ENCODE data around the gene AFAP1. TPM values are rescaled to one million over a fixed set of nuclear protein-coding genes. Genes with fewer than 3 reads are reported as not detected.
A peak's percentile ranks its signal among the peaks of the same experiment; 100 is the strongest.

The AFAP1 gene
- total RNA-seq, 1 experiment from 2014 or later, result 13.9 TPM

- Histone ChIP-seq H3K4me3 (no peak overlapping the region), H3K27me3 (peaks cover 11% of the 10 kb centered on the region), H3K36me3 (no peaks in the 10 kb centered on the region), H3K27ac (no peak overlapping the region), H3K4me1 (peaks cover 28% of the 10 kb centered on the region), H3K9me3 (replicated peaks) (no peaks in the 10 kb centered on the region)
- no peak for DNase-seq
Observed at GRCh38 chr4:7962609-7963508, 23.2 kb upstream of the AFAP1 start.

DNA sequence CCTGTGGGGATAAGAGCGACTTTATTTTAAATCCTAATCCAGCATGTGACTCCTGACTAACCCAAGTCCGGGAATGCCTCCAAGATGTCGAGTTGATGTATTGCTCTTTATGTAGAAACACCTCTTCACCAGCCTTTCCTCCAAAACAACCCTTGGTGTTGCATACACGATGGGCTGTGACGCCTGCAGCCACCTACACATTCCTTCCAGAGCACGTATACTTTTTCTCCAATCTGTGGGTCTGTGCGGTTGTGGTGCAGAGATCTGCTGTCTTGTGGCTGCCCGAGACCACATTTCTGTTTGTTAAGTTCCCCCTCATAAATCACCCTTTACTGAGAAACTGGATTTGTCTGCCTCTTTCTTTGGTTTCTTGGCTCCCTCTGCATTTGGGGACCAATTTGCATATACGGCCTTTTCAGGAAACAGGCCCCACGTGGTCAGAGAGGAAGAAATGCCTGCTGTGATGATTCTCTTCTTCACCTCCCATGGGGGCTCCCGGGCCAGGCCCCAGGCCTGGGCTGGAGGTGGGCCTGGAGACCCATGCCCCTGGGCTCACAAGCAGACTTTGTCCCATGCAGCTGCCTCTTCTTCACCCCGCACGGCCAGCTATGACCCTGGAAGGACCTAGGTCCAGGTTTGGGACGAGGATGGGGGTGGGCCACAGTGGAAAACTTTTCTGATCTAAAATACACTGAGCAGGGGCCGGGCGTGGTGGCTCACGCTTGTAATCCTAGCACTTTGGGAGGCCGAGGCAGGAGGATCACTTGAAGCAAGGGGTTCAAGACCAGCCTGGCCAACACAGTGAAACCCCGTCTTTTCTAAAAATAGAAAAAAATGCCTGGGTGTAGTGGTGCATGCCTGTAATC lies 21.4 kb upstream of the AFAP1 start:
- DNase-seq, result no peak

GRCh38 chr4:7960017-7960789 lies 20.5 kb upstream of the AFAP1 start:
- no peak overlapping the region for H3K4me3 ChIP-seq
- no peak overlapping the region for H3K27ac ChIP-seq
- DNase-seq, result no peak
- H3K4me1 ChIP-seq, result peaks cover 39% of the 10 kb centered on the region
- no peaks in the 10 kb centered on the region for H3K9me3 ChIP-seq (replicated peaks)
- no peaks in the 10 kb centered on the region; the same call in 1 of the 2 replicates for H3K27me3 ChIP-seq
- no peaks in the 10 kb centered on the region for H3K36me3 ChIP-seq

More for the DNA sequence above, 21.4 kb upstream of the AFAP1 start:
- Histone ChIP-seq H3K9me3 (replicated peaks) (no peaks in the 10 kb centered on the region), H3K4me3 (no peak overlapping the region), H3K27me3 (peaks cover 5% of the 10 kb centered on the region), H3K27ac (no peak overlapping the region), H3K4me1 (peaks cover 34% of the 10 kb centered on the region), H3K36me3 (no peaks in the 10 kb centered on the region)

DNA sequence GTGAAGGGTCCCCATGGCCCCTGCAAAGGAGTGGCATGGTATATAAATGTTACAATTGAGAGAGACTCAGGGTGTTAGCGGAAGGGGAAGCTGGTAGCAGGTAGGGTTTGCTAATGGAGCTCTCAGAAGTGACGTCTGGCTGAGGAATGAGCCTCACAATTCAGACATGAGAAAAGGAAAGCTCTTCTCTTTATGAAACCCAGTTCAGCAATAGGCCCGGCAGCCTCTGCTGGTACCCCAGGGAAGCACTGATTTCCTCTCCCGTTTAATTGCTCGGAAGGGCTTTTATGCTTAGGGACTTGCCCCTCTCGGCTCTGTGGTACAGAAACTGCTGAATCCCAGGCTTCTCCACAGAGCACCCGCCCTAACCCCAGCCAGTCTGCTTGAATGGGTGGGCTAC lies 19.4 kb upstream of the AFAP1 start:
- Histone ChIP-seq H3K36me3 (no peaks in the 10 kb centered on the region), H3K4me3 (no peak overlapping the region), H3K27me3 (no peaks in the 10 kb centered on the region; the same call in 1 of the 2 replicates), H3K27ac (no peak overlapping the region), H3K4me1 (peaks cover 34% of the 10 kb centered on the region), H3K9me3 (replicated peaks) (no peaks in the 10 kb centered on the region)
- DNase-seq, result no peak

- DNase-seq, result peak in 1 of 2 experiments; percentile 51
- Histone ChIP-seq H3K9me3 (replicated peaks) (no peaks in the 10 kb centered on the region), H3K27me3 (no peaks in the 10 kb centered on the region), H3K36me3 (no peaks in the 10 kb centered on the region), H3K4me3 (no peak overlapping the region), H3K4me1 (peaks cover 28% of the 10 kb centered on the region), H3K27ac (peak overlapping the region; percentile 52)
Observed at GRCh38 chr4:7956934-7957656, 17.4 kb upstream of the AFAP1 start.

DNA sequence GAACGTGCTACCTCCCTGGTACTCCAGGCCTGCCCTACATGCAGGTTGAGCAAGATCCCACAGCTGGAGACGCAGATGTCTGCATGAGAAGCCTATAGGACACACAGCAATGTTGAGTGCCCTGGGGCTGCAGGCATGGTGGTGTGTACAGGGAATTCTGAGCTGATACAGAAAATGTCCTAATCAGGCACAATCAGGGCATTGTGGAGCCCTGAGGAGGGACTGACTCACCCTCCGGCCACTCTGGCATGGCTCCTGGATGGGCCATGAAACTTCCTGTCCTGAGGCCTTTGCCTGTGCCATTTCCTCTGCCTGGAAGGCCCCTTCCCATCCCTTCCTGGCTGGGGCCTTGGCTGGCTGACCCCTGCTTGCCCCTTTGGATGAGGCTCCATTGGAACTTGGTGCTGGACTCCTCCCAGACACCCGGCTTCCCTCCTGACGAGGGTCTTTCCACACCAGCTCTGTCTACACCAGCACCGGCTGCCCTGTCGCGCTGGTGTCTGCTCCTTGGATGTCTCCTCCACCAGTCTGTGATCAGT lies 16.7 kb upstream of the AFAP1 start:
- Histone ChIP-seq H3K27ac (peak overlapping the region; percentile 52), H3K4me3 (no peak overlapping the region)
- DNase-seq, result peak; percentile 70 to 79

DNA sequence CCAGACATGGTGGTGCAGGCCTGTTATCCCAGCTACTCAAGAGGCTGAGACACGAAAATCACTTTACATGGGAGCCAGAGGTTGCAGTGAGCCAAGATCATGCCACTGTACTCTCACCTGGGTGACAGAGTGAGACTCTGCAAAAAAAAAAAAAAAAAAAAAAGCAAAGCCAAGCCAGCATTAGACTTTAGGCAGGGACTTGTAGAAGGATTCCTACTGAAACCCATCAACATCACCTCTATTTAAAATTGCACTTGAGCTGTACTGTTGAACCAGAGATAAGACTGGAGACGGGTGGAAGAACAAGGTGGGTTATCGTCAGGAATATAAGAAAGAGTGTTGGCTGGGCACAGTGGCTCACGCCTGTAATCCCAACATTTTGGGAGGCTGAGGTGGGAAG lies 15.7 kb upstream of the AFAP1 start:
- H3K4me1 ChIP-seq, result peaks cover 23% of the 10 kb centered on the region
- DNase-seq, result no peak
- H3K4me3 ChIP-seq, result no peak overlapping the region
- no peaks in the 10 kb centered on the region for H3K36me3 ChIP-seq
- H3K27me3 ChIP-seq, result no peaks in the 10 kb centered on the region
- 0 out of 2 replicates have a peak, but pooled peaks cover 2% of the 10 kb centered on the region for H3K9me3 ChIP-seq (replicated peaks)
- no peak overlapping the region for H3K27ac ChIP-seq

More for the DNA sequence above, 16.7 kb upstream of the AFAP1 start:
- Histone ChIP-seq H3K27me3 (no peaks in the 10 kb centered on the region), H3K4me1 (peaks cover 28% of the 10 kb centered on the region), H3K9me3 (replicated peaks) (no peaks in the 10 kb centered on the region), H3K36me3 (no peaks in the 10 kb centered on the region)

GRCh38 chr4:7952615-7953014 lies 13.0 kb upstream of the AFAP1 start:
- DNase-seq, result no peak

GRCh38 chr4:7950301-7951092 lies 10.8 kb upstream of the AFAP1 start:
- Histone ChIP-seq H3K9me3 (replicated peaks) (0 out of 2 replicates have a peak, but pooled peaks cover 2% of the 10 kb centered on the region), H3K27ac (no peak overlapping the region), H3K4me3 (no peak overlapping the region)

More at GRCh38 chr4:7952615-7953014, 13.0 kb upstream of the AFAP1 start:
- Histone ChIP-seq H3K9me3 (replicated peaks) (0 out of 2 replicates have a peak, but pooled peaks cover 2% of the 10 kb centered on the region), H3K4me1 (peaks cover 22% of the 10 kb centered on the region), H3K4me3 (no peak overlapping the region), H3K27ac (no peak overlapping the region), H3K27me3 (peaks cover 6% of the 10 kb centered on the region; the same call in 1 of the 2 replicates), H3K36me3 (no peaks in the 10 kb centered on the region)

GRCh38 chr4:7949759-7950158 lies 10.1 kb upstream of the AFAP1 start:
- Histone ChIP-seq H3K36me3 (no peaks in the 10 kb centered on the region), H3K9me3 (replicated peaks) (0 out of 2 replicates have a peak, but pooled peaks cover 2% of the 10 kb centered on the region), H3K4me3 (no peak overlapping the region), H3K27me3 (peaks cover 6% of the 10 kb centered on the region; the same call in 1 of the 2 replicates), H3K27ac (no peak overlapping the region), H3K4me1 (no peaks in the 10 kb centered on the region)
- no peak for DNase-seq

More at GRCh38 chr4:7950301-7951092, 10.8 kb upstream of the AFAP1 start:
- peaks cover under 1% of the 10 kb centered on the region for H3K4me1 ChIP-seq
- H3K36me3 ChIP-seq, result no peaks in the 10 kb centered on the region
- DNase-seq, result no peak
- H3K27me3 ChIP-seq, result peaks cover 6% of the 10 kb centered on the region; the same call in 1 of the 2 replicates

DNA sequence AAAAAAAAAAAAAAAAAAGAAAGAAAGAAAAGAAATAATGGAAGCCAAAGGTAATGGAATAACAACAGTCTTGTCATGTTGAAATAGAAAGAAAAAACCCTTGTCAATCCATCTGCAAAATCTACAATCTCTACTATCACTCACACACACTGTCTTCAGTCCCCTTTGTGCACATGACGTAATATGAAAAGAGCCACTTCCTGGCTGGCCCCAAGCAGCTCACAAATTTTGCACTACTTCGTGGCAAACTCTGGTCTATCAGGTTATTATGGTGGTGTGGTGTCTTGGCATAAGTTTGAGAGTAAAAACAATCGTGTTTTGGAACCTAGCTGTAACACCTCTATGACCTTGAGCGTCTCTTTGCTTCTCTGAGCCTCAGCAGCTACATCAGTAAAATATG lies 8.3 kb upstream of the AFAP1 start:
- Histone ChIP-seq H3K9me3 (replicated peaks) (0 out of 2 replicates have a peak, but pooled peaks cover 2% of the 10 kb centered on the region), H3K27me3 (peaks cover 6% of the 10 kb centered on the region; the same call in 1 of the 2 replicates), H3K4me3 (no peak overlapping the region), H3K36me3 (no peaks in the 10 kb centered on the region), H3K4me1 (no peaks in the 10 kb centered on the region), H3K27ac (no peak overlapping the region)
- no peak for DNase-seq

DNA sequence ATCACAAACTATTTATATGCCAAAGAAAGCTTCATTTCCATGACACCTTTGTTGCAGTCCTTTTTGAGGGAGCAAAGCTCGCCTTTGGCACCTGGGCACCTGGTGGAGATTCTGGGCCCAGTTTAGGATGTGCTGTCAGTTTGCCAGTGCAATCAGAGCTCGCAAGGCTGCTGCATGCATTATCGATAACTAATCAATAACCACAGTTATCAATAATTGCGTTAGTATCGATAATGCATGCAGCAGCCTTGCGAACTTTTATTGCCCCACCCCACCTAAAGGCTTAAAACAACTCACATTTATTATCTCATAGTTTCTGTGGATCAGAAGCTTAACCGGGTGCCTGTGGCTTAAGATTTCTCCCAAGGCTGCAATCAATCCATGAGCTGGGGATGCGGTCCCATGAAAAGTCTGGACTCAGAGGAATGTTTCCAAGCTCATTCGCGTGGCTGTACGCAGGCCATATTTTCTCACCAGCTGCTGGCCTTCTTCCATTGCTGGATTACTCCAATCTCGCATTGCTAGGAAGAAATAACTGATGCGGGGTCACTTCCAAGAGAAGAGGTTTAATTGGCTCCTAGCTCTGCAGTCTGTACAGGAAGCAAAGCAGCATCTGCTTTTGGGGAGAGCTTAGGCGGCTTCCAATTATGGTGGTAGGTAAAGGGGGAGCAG lies 6.2 kb upstream of the AFAP1 start:
- peaks cover 6% of the 10 kb centered on the region; the same call in 1 of the 2 replicates for H3K27me3 ChIP-seq
- H3K4me3 ChIP-seq, result no peak overlapping the region
- H3K27ac ChIP-seq, result no peak overlapping the region
- no peaks in the 10 kb centered on the region for H3K36me3 ChIP-seq
- no peak for DNase-seq
- H3K4me1 ChIP-seq, result peaks cover 7% of the 10 kb centered on the region
- no peaks in the 10 kb centered on the region for H3K9me3 ChIP-seq (replicated peaks)

Data from SJCRH30 (cell line).